Mesenchymal stem cell (in vitro differentiated cells and primary cell): ENCODE results near the gene SF3A1.

Experiments
- DNase-seq: peaks from one replicate; pipeline ENCODE4 v3.0.0-alpha.2; 2013
- H2AFZ ChIP-seq: one replicate; pipeline ENCODE4 v1.6.1; 2013; ENCODE audit warnings: low read depth, mild to moderate bottlenecking, control low read depth, inconsistent platforms, low read length, moderate library complexity
- H2AK5ac ChIP-seq: 2 replicates; pipeline ENCODE4 v1.6.1; 2013; ENCODE audit warnings: low read length, moderate library complexity, mild to moderate bottlenecking, inconsistent platforms; ENCODE audit not compliant: severe bottlenecking
- H2BK120ac ChIP-seq: one replicate; pipeline ENCODE4 v1.6.1; 2013; ENCODE audit warnings: low read depth, mild to moderate bottlenecking, inconsistent platforms, low read length, moderate library complexity
- H2BK12ac ChIP-seq, 2 experiments: one replicate each; pipeline ENCODE4 v1.6.1; 2013; ENCODE audit warnings: inconsistent platforms in 2 of 2, low read length in 2 of 2, mild to moderate bottlenecking in 2 of 2, moderate library complexity in 2 of 2, control low read depth in 1 of 2
- H2BK15ac ChIP-seq: one replicate; pipeline ENCODE4 v1.6.1; 2013; ENCODE audit warnings: mild to moderate bottlenecking, low read depth, inconsistent platforms; ENCODE audit not compliant: poor library complexity, severe bottlenecking
- H2BK5ac ChIP-seq: 2 replicates; pipeline ENCODE4 v1.6.1; 2013; ENCODE audit warnings: low read depth, mild to moderate bottlenecking, low read length, control low read depth, inconsistent platforms; ENCODE audit not compliant: poor library complexity, severe bottlenecking
- H3K14ac ChIP-seq, 2 experiments: one replicate each; pipeline ENCODE4 v1.6.1; 2013; ENCODE audit warnings: inconsistent platforms in 2 of 2, low read length in 2 of 2, control low read depth in 1 of 2, mild to moderate bottlenecking in 1 of 2, moderate library complexity in 1 of 2
- H3K18ac ChIP-seq, 2 experiments: one replicate each; pipeline ENCODE4 v1.6.1; 2013; ENCODE audit warnings: inconsistent platforms in 2 of 2, low read length in 2 of 2, control low read depth in 1 of 2, low read depth in 1 of 2, mild to moderate bottlenecking in 1 of 2
- H3K23ac ChIP-seq, 2 experiments: one replicate each; pipeline ENCODE4 v1.6.1; 2013; ENCODE audit warnings: inconsistent platforms in 2 of 2, low read length in 2 of 2, mild to moderate bottlenecking in 2 of 2, moderate library complexity in 2 of 2, control low read depth in 1 of 2
- H3K27ac ChIP-seq: 2 replicates; pipeline ENCODE4 v1.5.1; 2013; ENCODE audit warnings: mild to moderate bottlenecking, moderate library complexity, low read length, control low read depth, inconsistent platforms; ENCODE audit not compliant: poor library complexity, severe bottlenecking
- H3K27me3 ChIP-seq, 2 experiments: 2 replicates each; pipeline versions ENCODE4 v1.6.1 to v1.7.0; 2013; ENCODE audit warnings: low read length in 2 of 2, mild to moderate bottlenecking in 2 of 2, moderate library complexity in 2 of 2, control low read depth in 1 of 2, inconsistent platforms in 1 of 2; ENCODE audit not compliant: control insufficient read depth in 1 of 2, insufficient read depth in 1 of 2
- H3K36me3 ChIP-seq, 2 experiments: 2 replicates each; pipeline versions ENCODE4 v1.6.1 to v1.7.0; 2013; ENCODE audit warnings: low read length in 2 of 2, control low read depth in 1 of 2, inconsistent platforms in 1 of 2, low read depth in 1 of 2, mild to moderate bottlenecking in 1 of 2; ENCODE audit not compliant: insufficient read depth in 2 of 2, control insufficient read depth in 1 of 2
- H3K4ac ChIP-seq, 2 experiments: one replicate each; pipeline ENCODE4 v1.6.1; 2013; ENCODE audit warnings: inconsistent platforms in 2 of 2, low read length in 2 of 2, mild to moderate bottlenecking in 2 of 2, moderate library complexity in 2 of 2, control low read depth in 1 of 2, low read depth in 1 of 2
- H3K4me1 ChIP-seq: 2 replicates; pipeline ENCODE4 v1.6.1; 2013; ENCODE audit warnings: low read depth, low read length, control low read depth; ENCODE audit not compliant: control insufficient read depth, insufficient read depth
- H3K4me2 ChIP-seq: 2 replicates; pipeline ENCODE4 v1.6.1; 2013; ENCODE audit warnings: low read length, mild to moderate bottlenecking, inconsistent platforms; ENCODE audit not compliant: poor library complexity, severe bottlenecking
- H3K4me3 ChIP-seq, 2 experiments: 2 replicates each; pipeline versions ENCODE4 v1.5.1 to v1.7.0; 2013; ENCODE audit warnings: low read length in 2 of 2, mild to moderate bottlenecking in 2 of 2, control low read depth in 1 of 2, low read depth in 1 of 2; ENCODE audit not compliant: insufficient read depth in 1 of 2
- H3K79me1 ChIP-seq: replicated peaks from 2 replicates; pipeline ENCODE4 v1.6.1; 2013; ENCODE audit warnings: mild to moderate bottlenecking, control low read depth, low read length, inconsistent platforms; ENCODE audit not compliant: poor library complexity, severe bottlenecking
- H3K9ac ChIP-seq: 2 replicates; pipeline ENCODE4 v1.7.0; 2013; ENCODE audit warnings: mild to moderate bottlenecking, low read length, moderate library complexity
- H3K9me3 ChIP-seq: 2 replicates; pipeline ENCODE4 v1.7.0; 2013; ENCODE audit warnings: mild to moderate bottlenecking, low read length; ENCODE audit not compliant: control insufficient read depth
- H4K8ac ChIP-seq: one replicate; pipeline ENCODE4 v1.6.1; 2013; ENCODE audit warnings: inconsistent platforms, mild to moderate bottlenecking, low read length, moderate library complexity
- H4K91ac ChIP-seq: one replicate; pipeline ENCODE4 v1.6.1; 2013; ENCODE audit warnings: mild to moderate bottlenecking, low read length, inconsistent platforms
- WGBS: methylation state at CpG from one replicate; pipeline ENCODE4 v1.1.7; 2013; ENCODE audit warnings: mixed read lengths; 5-methylcytosine and 5-hydroxymethylcytosine counted together

SF3A1 gene

GRCh38 chr22:30358541-30358940 lies 1.8 kb upstream of the SF3A1 start:
- Histone ChIP-seq H3K14ac (no peak overlapping the region), H2BK12ac (no peak overlapping the region), H3K18ac (no peak overlapping the region), H2BK15ac (no peak overlapping the region), H3K9ac (no peak overlapping the region), H2AK5ac (no peak overlapping the region), H4K91ac (no peak overlapping the region), H2AFZ (no peak overlapping the region), H3K79me1 (peaks cover 11% of the 10 kb centered on the region), H2BK5ac (no peak overlapping the region), H3K4me2 (no peak overlapping the region), H3K4me3 (no peak overlapping the region), H3K36me3 (peaks cover 8 to 12% of the 10 kb centered on the region in 2 experiments), H2BK120ac (no peak overlapping the region), H3K4ac (no peak overlapping the region), H3K23ac (no peak overlapping the region), H4K8ac (no peak overlapping the region), H3K27me3 (no peaks in the 10 kb centered on the region), H3K27ac (no peak overlapping the region), H3K4me1 (peaks cover 19% of the 10 kb centered on the region), H3K9me3 (no peaks in the 10 kb centered on the region)
- no peak for DNase-seq
- 95% methylated on average over 6 of the region's 6 CpGs for WGBS

- H2BK5ac ChIP-seq: no peak overlapping the region
- H3K79me1 ChIP-seq: peaks cover 15% of the 10 kb centered on the region
- H3K18ac ChIP-seq: no peak overlapping the region
- H2BK120ac ChIP-seq: no peak overlapping the region
- no peak overlapping the region for H2AK5ac ChIP-seq
- H3K4me3 ChIP-seq: peak overlapping the region in 1 of 2 experiments; percentile 96
- 59% methylated on average over 11 of the region's 22 CpGs for WGBS
- H4K91ac ChIP-seq: no peak overlapping the region
- no peak overlapping the region for H3K14ac ChIP-seq
- H3K4me2 ChIP-seq: peak overlapping the region; percentile 69
- H3K23ac ChIP-seq: no peak overlapping the region
- peaks cover 14% of the 10 kb centered on the region for H3K4me1 ChIP-seq
- no peak overlapping the region for H3K4ac ChIP-seq
- peaks cover 13% of the 10 kb centered on the region in 2 experiments for H3K36me3 ChIP-seq
- peak overlapping the region; percentile 97 for H3K9ac ChIP-seq
- no peak overlapping the region for H2BK12ac ChIP-seq
- H3K9me3 ChIP-seq: no peaks in the 10 kb centered on the region
- no peak overlapping the region for H2AFZ ChIP-seq
- H3K27me3 ChIP-seq: no peaks in the 10 kb centered on the region
- DNase-seq: no peak
- no peak overlapping the region for H3K27ac ChIP-seq
- peak overlapping the region; percentile 6 for H2BK15ac ChIP-seq
- H4K8ac ChIP-seq: no peak overlapping the region
Measured at GRCh38 chr22:30357650-30358215, 1.0 kb upstream of the SF3A1 start.

- peaks cover 18% of the 10 kb centered on the region for H3K79me1 ChIP-seq
- H3K27ac ChIP-seq: no peak overlapping the region
- no peak overlapping the region for H2AK5ac ChIP-seq
- H4K8ac ChIP-seq: no peak overlapping the region
- no peak overlapping the region for H2BK5ac ChIP-seq
- peaks cover 10% of the 10 kb centered on the region for H3K4me1 ChIP-seq
- no peak overlapping the region for H3K14ac ChIP-seq
- no peak overlapping the region for H2BK120ac ChIP-seq
- WGBS: 2% methylated on average over 9 of the region's 9 CpGs
- H2BK15ac ChIP-seq: no peak overlapping the region
- H3K36me3 ChIP-seq: peaks cover 18% of the 10 kb centered on the region in 2 experiments
- H3K9me3 ChIP-seq: no peaks in the 10 kb centered on the region
- H2BK12ac ChIP-seq: no peak overlapping the region
- H3K4me3 ChIP-seq: peak overlapping the region; percentile 96 to 98
- H4K91ac ChIP-seq: no peak overlapping the region
- H3K4me2 ChIP-seq: peak overlapping the region; percentile 69
- H3K23ac ChIP-seq: no peak overlapping the region
- peak overlapping the region; percentile 97 for H3K9ac ChIP-seq
- no peak for DNase-seq
- H3K18ac ChIP-seq: no peak overlapping the region
- H2AFZ ChIP-seq: peak overlapping the region; percentile 94
- no peak overlapping the region for H3K4ac ChIP-seq
- no peaks in the 10 kb centered on the region for H3K27me3 ChIP-seq
Measured at GRCh38 chr22:30357236-30357570, 509 bp upstream of the SF3A1 start.

GRCh38 chr22:30354644-30355043 lies 2.0 kb downstream of the SF3A1 start:
- H3K4me1 ChIP-seq: peaks cover 10% of the 10 kb centered on the region
- no peaks in the 10 kb centered on the region for H3K27me3 ChIP-seq
- H3K4me2 ChIP-seq: no peak overlapping the region
- peak overlapping the region in 1 of 2 experiments; percentile 96 for H3K4me3 ChIP-seq
- H2BK5ac ChIP-seq: no peak overlapping the region
- H2BK15ac ChIP-seq: no peak overlapping the region
- H3K9me3 ChIP-seq: no peaks in the 10 kb centered on the region
- H4K91ac ChIP-seq: no peak overlapping the region
- no peak overlapping the region for H3K14ac ChIP-seq
- no peak overlapping the region for H3K23ac ChIP-seq
- H3K9ac ChIP-seq: peak overlapping the region; percentile 97
- H2BK12ac ChIP-seq: no peak overlapping the region
- no peak overlapping the region for H3K18ac ChIP-seq
- H2AK5ac ChIP-seq: no peak overlapping the region
- H3K36me3 ChIP-seq: peaks cover 34 to 36% of the 10 kb centered on the region in 2 experiments
- H2AFZ ChIP-seq: no peak overlapping the region
- H3K4ac ChIP-seq: no peak overlapping the region
- no peak overlapping the region for H4K8ac ChIP-seq
- 97% methylated on average over 3 of the region's 5 CpGs for WGBS
- DNase-seq: no peak
- H2BK120ac ChIP-seq: no peak overlapping the region
- no peak overlapping the region for H3K27ac ChIP-seq
- H3K79me1 ChIP-seq: peaks cover 25% of the 10 kb centered on the region
